ENCODE results near the gene TOMM40. TPM values are rescaled to one million over a fixed set of nuclear protein-coding genes. Genes with fewer than 3 reads are reported as not detected.

Gene TOMM40
- total and polyA plus RNA-seq, 2 experiments from 2014 or later: 52.9 to 54.6 TPM

DNA sequence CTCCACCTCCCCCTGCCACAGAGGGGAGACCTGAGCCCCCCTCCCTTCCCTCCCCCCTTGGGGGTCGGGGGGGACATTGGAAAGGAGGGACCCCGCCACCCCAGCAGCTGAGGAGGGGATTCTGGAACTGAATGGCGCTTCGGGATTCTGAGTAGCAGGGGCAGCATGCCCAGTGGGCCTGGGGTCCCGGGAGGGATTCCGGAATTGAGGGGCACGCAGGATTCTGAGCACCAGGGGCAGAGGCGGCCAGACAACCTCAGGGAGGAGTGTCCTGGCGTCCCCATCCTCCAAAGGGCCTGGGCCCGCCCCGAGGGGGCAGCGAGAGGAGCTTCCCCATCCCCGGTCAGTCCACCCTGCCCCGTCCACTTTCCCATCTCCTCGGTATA lies 12.2 kb downstream of the TOMM40 start:
- peaks cover 14% of the 10 kb centered on the region for H3K27me3 ChIP-seq (replicated peaks; ENCODE audit: insufficient read depth)
- 69 to 73% methylated on average over 11 to 15 of the region's 15 CpGs for WGBS, 2 experiments (ENCODE audit: low coverage in 1 of 2, low lambda C conversion rate in 2 of 2, missing lambda C conversion rate in 2 of 2)
- TF ChIP-seq EZH2 (IDR thresholded peaks at IDR 0.05; ENCODE audit: insufficient read depth, poor library complexity, severe bottlenecking) (no peak), EZH2phosphoT487 (IDR thresholded peaks at IDR 0.05; ENCODE audit: insufficient read depth, low read depth) (no peak)
- no peak overlapping the region for H3K4me3 ChIP-seq
- H3K36me3 ChIP-seq (ENCODE audit: low read depth): no peaks in the 10 kb centered on the region; the same call in 1 of the 2 replicates
- H3K79me2 ChIP-seq (ENCODE audit: insufficient read depth): no peaks in the 10 kb centered on the region
- in situ Hi-C loops (cut with MboI): no loop called here
- DNase-seq: no peak
- H3K9me3 ChIP-seq (ENCODE audit: low read depth): no peaks in the 10 kb centered on the region
- H3K9me2 ChIP-seq (ENCODE audit: insufficient read depth): no peaks in the 10 kb centered on the region
- no peak overlapping the region for H3K4me2 ChIP-seq (ENCODE audit: unreplicated experiment)
- no peaks in the 10 kb centered on the region for H3F3A ChIP-seq (ENCODE audit: insufficient read depth)
- H3K9ac ChIP-seq: no peak overlapping the region
- no peaks in the 10 kb centered on the region; the same call in 1 of the 2 replicates for H3K4me1 ChIP-seq (ENCODE audit: insufficient read depth)
- H3K27ac ChIP-seq: no peak overlapping the region
- H2AFZ ChIP-seq: no peak overlapping the region
- no peaks in the 10 kb centered on the region for H4K20me1 ChIP-seq (ENCODE audit: insufficient read depth)

DNA sequence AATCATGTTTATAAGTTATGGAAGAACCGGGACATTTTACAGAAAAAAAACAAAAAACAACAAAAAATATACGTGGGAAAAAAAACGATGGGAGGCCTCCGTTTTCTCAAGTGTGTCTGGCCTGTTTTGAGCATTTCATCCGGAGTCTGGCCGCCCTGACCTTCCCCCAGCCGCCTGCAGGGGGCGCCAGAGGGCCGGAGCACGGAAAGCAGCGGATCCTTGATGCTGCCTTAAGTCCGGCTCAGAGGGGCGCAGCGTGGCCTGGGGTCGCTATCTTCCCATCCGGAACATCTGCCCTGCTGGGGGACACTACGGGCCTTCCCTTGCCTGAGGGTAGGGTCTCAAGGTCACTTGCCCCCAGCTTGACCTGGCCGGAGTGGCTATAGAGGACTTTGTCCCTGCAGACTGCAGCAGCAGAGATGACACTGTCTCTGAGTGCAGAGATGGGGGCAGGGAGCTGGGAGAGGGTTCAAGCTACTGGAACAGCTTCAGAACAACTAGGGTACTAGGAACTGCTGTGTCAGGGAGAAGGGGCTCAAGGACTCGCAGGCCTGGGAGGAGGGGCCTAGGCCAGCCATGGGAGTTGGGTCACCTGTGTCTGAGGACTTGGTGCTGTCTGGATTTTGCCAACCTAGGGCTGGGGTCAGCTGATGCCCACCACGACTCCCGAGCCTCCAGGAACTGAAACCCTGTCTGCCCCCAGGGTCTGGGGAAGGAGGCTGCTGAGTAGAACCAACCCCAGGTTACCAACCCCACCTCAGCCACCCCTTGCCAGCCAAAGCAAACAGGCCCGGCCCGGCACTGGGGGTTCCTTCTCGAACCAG lies 12.8 kb downstream of the TOMM40 start:
- Histone ChIP-seq H3K4me2 (ENCODE audit: unreplicated experiment) (no peak overlapping the region), H3K9me2 (ENCODE audit: insufficient read depth) (no peaks in the 10 kb centered on the region), H3K79me2 (ENCODE audit: insufficient read depth) (no peaks in the 10 kb centered on the region), H2AFZ (no peak overlapping the region), H3K27ac (no peak overlapping the region), H3K4me1 (ENCODE audit: insufficient read depth) (no peaks in the 10 kb centered on the region; the same call in 1 of the 2 replicates), H3K9ac (no peak overlapping the region), H4K20me1 (ENCODE audit: insufficient read depth) (no peaks in the 10 kb centered on the region), H3F3A (ENCODE audit: insufficient read depth) (no peaks in the 10 kb centered on the region), H3K36me3 (ENCODE audit: low read depth) (no peaks in the 10 kb centered on the region; the same call in 1 of the 2 replicates), H3K4me3 (no peak overlapping the region), H3K9me3 (ENCODE audit: low read depth) (no peaks in the 10 kb centered on the region), H3K27me3 (replicated peaks; ENCODE audit: insufficient read depth) (peaks cover 14% of the 10 kb centered on the region)
- in situ Hi-C loops (cut with MboI): no loop called here
- 10 to 17% methylated on average over 24 of the region's 24 CpGs for WGBS, 2 experiments (ENCODE audit: low coverage in 1 of 2, low lambda C conversion rate in 2 of 2, missing lambda C conversion rate in 2 of 2)
- peak; percentile 63 for DNase-seq
- TF ChIP-seq EZH2 (IDR thresholded peaks at IDR 0.05; ENCODE audit: insufficient read depth, poor library complexity, severe bottlenecking): no peak
- no peak for TF ChIP-seq EZH2phosphoT487 (IDR thresholded peaks at IDR 0.05; ENCODE audit: insufficient read depth, low read depth)

DNA sequence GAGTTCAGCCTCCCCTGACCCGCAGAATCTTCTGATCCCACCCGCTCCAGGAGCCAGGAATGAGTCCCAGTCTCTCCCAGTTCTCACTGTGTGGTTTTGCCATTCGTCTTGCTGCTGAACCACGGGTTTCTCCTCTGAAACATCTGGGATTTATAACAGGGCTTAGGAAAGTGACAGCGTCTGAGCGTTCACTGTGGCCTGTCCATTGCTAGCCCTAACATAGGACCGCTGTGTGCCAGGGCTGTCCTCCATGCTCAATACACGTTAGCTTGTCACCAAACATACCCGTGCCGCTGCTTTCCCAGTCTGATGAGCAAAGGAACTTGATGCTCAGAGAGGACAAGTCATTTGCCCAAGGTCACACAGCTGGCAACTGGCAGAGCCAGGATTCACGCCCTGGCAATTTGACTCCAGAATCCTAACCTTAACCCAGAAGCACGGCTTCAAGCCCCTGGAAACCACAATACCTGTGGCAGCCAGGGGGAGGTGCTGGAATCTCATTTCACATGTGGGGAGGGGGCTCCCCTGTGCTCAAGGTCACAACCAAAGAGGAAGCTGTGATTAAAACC lies 13.5 kb downstream of the TOMM40 start:
- Histone ChIP-seq H3K79me2 (ENCODE audit: insufficient read depth) (no peaks in the 10 kb centered on the region), H3F3A (ENCODE audit: insufficient read depth) (no peaks in the 10 kb centered on the region), H3K4me3 (no peak overlapping the region), H3K36me3 (ENCODE audit: low read depth) (no peaks in the 10 kb centered on the region; the same call in 1 of the 2 replicates), H2AFZ (no peak overlapping the region), H3K27me3 (replicated peaks; ENCODE audit: insufficient read depth) (peaks cover 14% of the 10 kb centered on the region), H3K9ac (no peak overlapping the region), H3K9me2 (ENCODE audit: insufficient read depth) (no peaks in the 10 kb centered on the region), H4K20me1 (ENCODE audit: insufficient read depth) (no peaks in the 10 kb centered on the region), H3K9me3 (ENCODE audit: low read depth) (no peaks in the 10 kb centered on the region), H3K4me1 (ENCODE audit: insufficient read depth) (no peaks in the 10 kb centered on the region; the same call in 1 of the 2 replicates), H3K4me2 (ENCODE audit: unreplicated experiment) (no peak overlapping the region), H3K27ac (no peak overlapping the region)
- in situ Hi-C loops (cut with MboI): no loop called here
- TF ChIP-seq EZH2phosphoT487 (IDR thresholded peaks at IDR 0.05; ENCODE audit: insufficient read depth, low read depth) (no peak), EZH2 (IDR thresholded peaks at IDR 0.05; ENCODE audit: insufficient read depth, poor library complexity, severe bottlenecking) (no peak)
- DNase-seq: no peak
- 35 to 39% methylated on average over 12 of the region's 12 CpGs for WGBS, 2 experiments (ENCODE audit: low coverage in 1 of 2, low lambda C conversion rate in 2 of 2, missing lambda C conversion rate in 2 of 2)

DNA sequence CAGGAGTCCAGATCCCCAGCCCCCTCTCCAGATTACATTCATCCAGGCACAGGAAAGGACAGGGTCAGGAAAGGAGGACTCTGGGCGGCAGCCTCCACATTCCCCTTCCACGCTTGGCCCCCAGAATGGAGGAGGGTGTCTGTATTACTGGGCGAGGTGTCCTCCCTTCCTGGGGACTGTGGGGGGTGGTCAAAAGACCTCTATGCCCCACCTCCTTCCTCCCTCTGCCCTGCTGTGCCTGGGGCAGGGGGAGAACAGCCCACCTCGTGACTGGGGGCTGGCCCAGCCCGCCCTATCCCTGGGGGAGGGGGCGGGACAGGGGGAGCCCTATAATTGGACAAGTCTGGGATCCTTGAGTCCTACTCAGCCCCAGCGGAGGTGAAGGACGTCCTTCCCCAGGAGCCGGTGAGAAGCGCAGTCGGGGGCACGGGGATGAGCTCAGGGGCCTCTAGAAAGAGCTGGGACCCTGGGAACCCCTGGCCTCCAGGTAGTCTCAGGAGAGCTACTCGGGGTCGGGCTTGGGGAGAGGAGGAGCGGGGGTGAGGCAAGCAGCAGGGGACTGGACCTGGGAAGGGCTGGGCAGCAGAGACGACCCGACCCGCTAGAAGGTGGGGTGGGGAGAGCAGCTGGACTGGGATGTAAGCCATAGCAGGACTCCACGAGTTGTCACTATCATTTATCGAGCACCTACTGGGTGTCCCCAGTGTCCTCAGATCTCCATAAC lies 14.5 kb downstream of the TOMM40 start, which contains the start of gene APOE:
TSS of gene APOE (plus strand) at position 360 of the 724 bp plus-strand sequence. CDS start 829 bp downstream, outside the sequence.
- no peak within 1 kb of the TSS for H3K4me3 ChIP-seq
- peak; percentile 18 for DNase-seq

More for the DNA sequence above, 14.5 kb downstream of the TOMM40 start, which contains the start of gene APOE:
- peak within 1 kb of the TSS; percentile 32 for H3K4me2 ChIP-seq (ENCODE audit: unreplicated experiment)
- no peak within 1 kb of the TSS for H3K9ac ChIP-seq
- H3K9me3 ChIP-seq (ENCODE audit: low read depth): no peaks in the 10 kb centered on the region
- no peaks in the 10 kb centered on the region for H4K20me1 ChIP-seq (ENCODE audit: insufficient read depth)
- H3K36me3 ChIP-seq (ENCODE audit: low read depth): no peaks in the 10 kb centered on the region; the same call in 1 of the 2 replicates
- no peaks in the 10 kb centered on the region for H3F3A ChIP-seq (ENCODE audit: insufficient read depth)
- TF ChIP-seq EZH2 (IDR thresholded peaks at IDR 0.05; ENCODE audit: insufficient read depth, poor library complexity, severe bottlenecking) (no peak), EZH2phosphoT487 (IDR thresholded peaks at IDR 0.05; ENCODE audit: insufficient read depth, low read depth) (no peak)
- no peaks in the 10 kb centered on the region; the same call in 1 of the 2 replicates for H3K4me1 ChIP-seq (ENCODE audit: insufficient read depth)
- no peak within 1 kb of the TSS for H3K27ac ChIP-seq
- no peaks in the 10 kb centered on the region for H3K79me2 ChIP-seq (ENCODE audit: insufficient read depth)
- WGBS, 2 experiments (ENCODE audit: low coverage in 1 of 2, low lambda C conversion rate in 2 of 2, missing lambda C conversion rate in 2 of 2): 4 to 5% methylated on average over 15 to 20 of the region's 20 CpGs
- peaks cover 14% of the 10 kb centered on the region for H3K27me3 ChIP-seq (replicated peaks; ENCODE audit: insufficient read depth)
- H2AFZ ChIP-seq: 0 out of 2 replicates have a peak within 1 kb of the TSS, but pooled peaks have one; percentile 7
- in situ Hi-C loops (cut with MboI): no loop called here
- no peaks in the 10 kb centered on the region for H3K9me2 ChIP-seq (ENCODE audit: insufficient read depth)

Data from GM23248 (cell line).